Measurements from ENCODE around the gene KIF4A. TPM values are rescaled to one million over a fixed set of nuclear protein-coding genes. Genes with fewer than 3 reads are reported as not detected.
"Not testable (repeated sequence)": the region's sequence is repeated elsewhere in the genome, so short reads cannot be mapped to it uniquely, and the experiment has no call there.

Gene KIF4A, protein sequence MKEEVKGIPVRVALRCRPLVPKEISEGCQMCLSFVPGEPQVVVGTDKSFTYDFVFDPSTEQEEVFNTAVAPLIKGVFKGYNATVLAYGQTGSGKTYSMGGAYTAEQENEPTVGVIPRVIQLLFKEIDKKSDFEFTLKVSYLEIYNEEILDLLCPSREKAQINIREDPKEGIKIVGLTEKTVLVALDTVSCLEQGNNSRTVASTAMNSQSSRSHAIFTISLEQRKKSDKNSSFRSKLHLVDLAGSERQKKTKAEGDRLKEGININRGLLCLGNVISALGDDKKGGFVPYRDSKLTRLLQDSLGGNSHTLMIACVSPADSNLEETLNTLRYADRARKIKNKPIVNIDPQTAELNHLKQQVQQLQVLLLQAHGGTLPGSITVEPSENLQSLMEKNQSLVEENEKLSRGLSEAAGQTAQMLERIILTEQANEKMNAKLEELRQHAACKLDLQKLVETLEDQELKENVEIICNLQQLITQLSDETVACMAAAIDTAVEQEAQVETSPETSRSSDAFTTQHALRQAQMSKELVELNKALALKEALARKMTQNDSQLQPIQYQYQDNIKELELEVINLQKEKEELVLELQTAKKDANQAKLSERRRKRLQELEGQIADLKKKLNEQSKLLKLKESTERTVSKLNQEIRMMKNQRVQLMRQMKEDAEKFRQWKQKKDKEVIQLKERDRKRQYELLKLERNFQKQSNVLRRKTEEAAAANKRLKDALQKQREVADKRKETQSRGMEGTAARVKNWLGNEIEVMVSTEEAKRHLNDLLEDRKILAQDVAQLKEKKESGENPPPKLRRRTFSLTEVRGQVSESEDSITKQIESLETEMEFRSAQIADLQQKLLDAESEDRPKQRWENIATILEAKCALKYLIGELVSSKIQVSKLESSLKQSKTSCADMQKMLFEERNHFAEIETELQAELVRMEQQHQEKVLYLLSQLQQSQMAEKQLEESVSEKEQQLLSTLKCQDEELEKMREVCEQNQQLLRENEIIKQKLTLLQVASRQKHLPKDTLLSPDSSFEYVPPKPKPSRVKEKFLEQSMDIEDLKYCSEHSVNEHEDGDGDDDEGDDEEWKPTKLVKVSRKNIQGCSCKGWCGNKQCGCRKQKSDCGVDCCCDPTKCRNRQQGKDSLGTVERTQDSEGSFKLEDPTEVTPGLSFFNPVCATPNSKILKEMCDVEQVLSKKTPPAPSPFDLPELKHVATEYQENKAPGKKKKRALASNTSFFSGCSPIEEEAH
- total RNA-seq: 18.7 and 19.4 TPM in 2 replicates

DNA sequence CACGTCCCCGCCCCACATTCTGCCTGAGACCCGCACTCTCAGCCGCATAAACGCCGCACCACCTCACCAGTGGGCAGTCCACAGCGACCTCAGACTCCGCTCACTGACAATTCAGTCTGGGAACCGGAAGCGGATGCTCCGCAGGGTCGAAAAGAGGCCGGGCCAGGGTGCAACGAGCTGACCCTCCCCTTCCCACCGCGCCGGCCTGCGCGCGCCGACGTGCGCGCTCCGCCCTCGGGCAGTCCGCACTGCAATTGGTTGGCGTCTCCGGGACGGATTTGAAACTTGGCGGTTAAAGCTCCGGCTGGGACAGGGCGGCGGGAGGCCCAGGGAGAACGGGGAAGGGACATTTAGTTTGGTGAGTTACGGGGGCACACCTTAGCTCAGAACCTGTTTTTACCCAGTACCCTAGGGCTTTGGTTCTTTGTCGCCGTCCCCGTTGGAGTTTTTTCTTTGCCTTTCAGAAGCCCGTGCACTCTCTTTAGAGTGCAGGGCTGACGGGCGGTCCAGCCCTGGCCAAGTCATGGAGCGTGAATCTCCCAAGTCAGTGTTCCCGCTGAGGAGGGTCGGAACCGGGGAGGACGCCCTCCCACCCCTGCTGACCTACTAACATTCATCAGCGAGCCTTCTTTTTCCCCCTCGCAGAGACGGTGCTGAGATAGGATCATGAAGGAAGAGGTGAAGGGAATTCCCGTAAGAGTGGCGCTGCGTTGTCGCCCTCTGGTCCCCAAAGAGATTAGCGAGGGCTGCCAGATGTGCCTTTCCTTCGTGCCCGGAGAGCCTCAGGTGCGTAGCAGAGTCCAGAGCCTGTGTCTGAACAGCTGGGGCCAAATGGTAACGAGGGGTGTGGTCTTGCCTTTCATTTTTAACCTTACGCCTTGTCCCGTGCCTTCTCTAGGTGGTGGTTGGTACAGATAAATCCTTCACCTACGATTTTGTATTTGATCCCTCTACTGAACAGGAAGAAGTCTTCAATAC, at the start of gene KIF4A, which contains the start of gene PDZD11:
KIF4A (plus strand) TSS at position 312 of the 978 bp plus-strand sequence; CDS start at position 667, 355 bp downstream.
PDZD11 (minus strand) TSS at position 135 of the 978 bp plus-strand sequence. CDS start 586 bp downstream, outside the sequence.
- Mint-ChIP-seq H3K4me1 (ENCODE audit: low read depth) (peaks cover 19% of the 10 kb centered on the region), H3K36me3 (ENCODE audit: low read depth) (peaks cover 15% of the 10 kb centered on the region), H3K27me3 (ENCODE audit: insufficient read depth) (no peaks in the 10 kb centered on the region), H3K27ac (peak within 1 kb of the TSS; percentile 72), H3K4me3 (peak within 1 kb of the TSS; percentile 92), H3K9me3 (no peaks in the 10 kb centered on the region)
- intact Hi-C loops (cut with micrococcal nuclease): loop anchor here (1.0 to 5.0 kb wide), 3 partner anchors 47 to 375 kb away; no protein-coding TSS in a partner anchor
- DNase-seq (ENCODE audit: low spot score): peak; percentile 81

- H3K27me3 Mint-ChIP-seq (ENCODE audit: insufficient read depth): no peaks in the 10 kb centered on the region
- no peaks in the 10 kb centered on the region for H3K36me3 Mint-ChIP-seq (ENCODE audit: low read depth)
- intact Hi-C loops (cut with micrococcal nuclease): no loop called here
- H3K4me1 Mint-ChIP-seq (ENCODE audit: low read depth): no peaks in the 10 kb centered on the region
- no peaks in the 10 kb centered on the region for H3K9me3 Mint-ChIP-seq
- no peak overlapping the region for H3K27ac Mint-ChIP-seq
- DNase-seq (ENCODE audit: low spot score): no peak
- H3K4me3 Mint-ChIP-seq: no peak overlapping the region
Measured at GRCh38 chrX:70240751-70241150, 49.2 kb upstream of the KIF4A start.

GRCh38 chrX:70241501-70241900, 48.4 kb upstream of the KIF4A start:
- Mint-ChIP-seq H3K4me3 (no peak overlapping the region), H3K36me3 (ENCODE audit: low read depth) (no peaks in the 10 kb centered on the region), H3K9me3 (no peaks in the 10 kb centered on the region), H3K4me1 (ENCODE audit: low read depth) (no peaks in the 10 kb centered on the region), H3K27me3 (ENCODE audit: insufficient read depth) (no peaks in the 10 kb centered on the region), H3K27ac (no peak overlapping the region)
- DNase-seq (ENCODE audit: low spot score): no peak
- intact Hi-C loops (cut with micrococcal nuclease): no loop called here

- H3K4me1 Mint-ChIP-seq (ENCODE audit: low read depth); H3K36me3 Mint-ChIP-seq (ENCODE audit: low read depth); DNase-seq (ENCODE audit: low spot score); H3K27ac Mint-ChIP-seq; H3K4me3 Mint-ChIP-seq; intact Hi-C loops (cut with micrococcal nuclease); H3K27me3 Mint-ChIP-seq (ENCODE audit: insufficient read depth); H3K9me3 Mint-ChIP-seq: not testable (repeated sequence)
Measured at GRCh38 chrX:70243601-70244000, 46.3 kb upstream of the KIF4A start.

- intact Hi-C loops (cut with micrococcal nuclease): no loop called here
- H3K27me3 Mint-ChIP-seq (ENCODE audit: insufficient read depth): no peaks in the 10 kb centered on the region
- H3K36me3 Mint-ChIP-seq (ENCODE audit: low read depth): no peaks in the 10 kb centered on the region
- H3K9me3 Mint-ChIP-seq: no peaks in the 10 kb centered on the region
- H3K4me3 Mint-ChIP-seq: no peak overlapping the region
- no peak for DNase-seq (ENCODE audit: low spot score)
- H3K27ac Mint-ChIP-seq: no peak overlapping the region
- H3K4me1 Mint-ChIP-seq (ENCODE audit: low read depth): no peaks in the 10 kb centered on the region
Measured at GRCh38 chrX:70244881-70245280, 45.0 kb upstream of the KIF4A start.

DNA sequence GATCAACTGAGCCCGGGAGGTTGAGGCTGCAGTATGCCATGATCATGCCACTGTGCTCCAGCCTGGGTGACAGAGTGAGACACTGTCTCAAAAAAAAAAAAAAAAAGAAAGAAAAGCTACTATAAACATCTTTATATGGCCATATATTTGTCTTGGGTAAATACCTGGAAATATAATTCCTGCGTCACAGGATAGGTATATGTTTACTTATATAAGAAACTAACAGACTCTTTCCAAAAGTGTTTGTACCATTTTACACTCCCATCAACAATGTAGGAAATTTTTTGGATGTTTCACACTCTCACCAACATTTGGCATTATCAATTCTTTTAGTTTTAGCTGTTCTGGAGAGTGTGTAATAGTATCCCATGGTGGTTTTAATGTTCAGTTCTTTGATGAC, 42.7 kb upstream of the KIF4A start:
- Mint-ChIP-seq H3K9me3 (no peaks in the 10 kb centered on the region), H3K4me3 (no peak overlapping the region), H3K36me3 (ENCODE audit: low read depth) (no peaks in the 10 kb centered on the region), H3K27ac (no peak overlapping the region), H3K27me3 (ENCODE audit: insufficient read depth) (no peaks in the 10 kb centered on the region), H3K4me1 (ENCODE audit: low read depth) (no peaks in the 10 kb centered on the region)
- DNase-seq (ENCODE audit: low spot score): no peak
- intact Hi-C loops (cut with micrococcal nuclease): no loop called here

DNA sequence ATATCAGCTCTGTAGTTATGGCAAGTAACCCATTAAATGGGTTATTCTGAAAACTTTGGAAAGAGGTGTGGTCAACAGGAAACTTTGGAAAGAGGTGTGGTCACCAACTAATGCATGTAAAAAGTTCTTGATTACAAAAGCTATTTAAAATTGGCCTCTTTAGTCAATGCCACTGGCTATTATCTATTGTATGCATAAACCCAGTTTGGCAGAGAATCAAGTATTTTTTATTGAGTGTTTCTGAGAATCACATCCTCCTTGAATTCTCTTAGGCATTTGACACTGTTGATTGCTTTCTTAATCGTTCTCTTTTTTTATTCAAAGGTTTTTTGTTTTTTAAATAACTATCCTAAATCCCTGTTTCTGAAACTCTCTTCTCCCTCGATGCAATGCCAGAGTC, 37.4 kb upstream of the KIF4A start:
- Mint-ChIP-seq H3K4me1 (ENCODE audit: low read depth) (peaks cover 13% of the 10 kb centered on the region), H3K9me3 (no peaks in the 10 kb centered on the region), H3K4me3 (no peak overlapping the region), H3K27ac (no peak overlapping the region), H3K27me3 (ENCODE audit: insufficient read depth) (no peaks in the 10 kb centered on the region), H3K36me3 (ENCODE audit: low read depth) (no peaks in the 10 kb centered on the region)
- no peak for DNase-seq (ENCODE audit: low spot score)
- intact Hi-C loops (cut with micrococcal nuclease): no loop called here

DNA sequence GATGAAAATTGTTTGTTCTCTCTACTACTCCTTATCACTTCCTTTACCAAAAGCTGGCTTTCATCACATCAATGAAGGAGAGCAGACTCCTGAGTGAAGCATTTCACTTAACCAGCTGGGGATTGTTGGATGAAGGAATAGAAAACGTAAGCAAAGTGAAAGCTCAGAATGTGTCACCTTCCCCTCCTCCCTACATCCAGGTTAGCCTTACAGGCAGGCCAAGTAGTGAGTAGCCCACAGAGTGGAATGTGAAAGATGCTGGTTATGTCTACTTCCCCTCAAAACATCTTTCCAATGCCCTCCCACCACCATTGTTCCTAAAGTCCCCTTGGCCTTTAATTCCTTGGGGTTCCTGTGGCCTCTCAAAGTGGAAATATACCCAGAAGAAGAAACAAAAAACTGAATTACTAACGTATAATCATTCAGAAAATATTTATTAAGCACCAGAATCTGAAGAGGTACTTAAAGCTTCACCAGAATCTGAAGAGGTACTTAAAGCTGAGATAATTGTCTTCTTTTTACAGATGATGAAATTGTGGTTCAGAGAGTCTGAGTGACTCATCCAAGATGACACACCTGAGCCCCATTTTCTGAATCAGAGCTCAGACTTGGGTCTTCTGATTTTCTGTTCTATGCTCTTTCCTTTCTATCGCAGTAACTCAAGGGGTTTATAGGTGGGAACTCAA, 36.4 kb upstream of the KIF4A start:
- DNase-seq (ENCODE audit: low spot score): no peak
- Mint-ChIP-seq H3K27me3 (ENCODE audit: insufficient read depth) (no peaks in the 10 kb centered on the region), H3K27ac (peak overlapping the region; percentile 24), H3K9me3 (no peaks in the 10 kb centered on the region), H3K4me1 (ENCODE audit: low read depth) (peaks cover 13% of the 10 kb centered on the region), H3K4me3 (no peak overlapping the region), H3K36me3 (ENCODE audit: low read depth) (no peaks in the 10 kb centered on the region)
- intact Hi-C loops (cut with micrococcal nuclease): no loop called here

DNA sequence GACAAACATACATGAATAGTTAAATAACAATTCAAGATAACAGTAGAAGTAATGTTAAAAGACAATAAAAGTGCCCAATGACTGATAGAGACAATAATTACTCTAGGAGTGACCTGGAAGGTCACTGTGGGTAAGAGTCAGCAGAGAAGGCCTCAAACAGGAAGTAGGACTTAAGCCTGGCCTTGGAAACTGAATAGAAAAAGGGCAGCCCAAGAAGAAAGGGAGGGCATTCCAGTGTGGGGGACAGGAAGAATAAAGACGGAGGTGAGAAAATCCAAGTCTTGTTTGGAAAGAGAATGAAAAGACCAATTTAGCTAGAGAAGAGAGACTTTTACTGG, 35.9 kb upstream of the KIF4A start:
- no peak for DNase-seq (ENCODE audit: low spot score)
- intact Hi-C loops (cut with micrococcal nuclease): no loop called here
- H3K27me3 Mint-ChIP-seq (ENCODE audit: insufficient read depth): no peaks in the 10 kb centered on the region
- no peak overlapping the region for H3K27ac Mint-ChIP-seq
- peaks cover 13% of the 10 kb centered on the region for H3K4me1 Mint-ChIP-seq (ENCODE audit: low read depth)
- no peaks in the 10 kb centered on the region for H3K36me3 Mint-ChIP-seq (ENCODE audit: low read depth)
- no peak overlapping the region for H3K4me3 Mint-ChIP-seq
- H3K9me3 Mint-ChIP-seq: no peaks in the 10 kb centered on the region

DNA sequence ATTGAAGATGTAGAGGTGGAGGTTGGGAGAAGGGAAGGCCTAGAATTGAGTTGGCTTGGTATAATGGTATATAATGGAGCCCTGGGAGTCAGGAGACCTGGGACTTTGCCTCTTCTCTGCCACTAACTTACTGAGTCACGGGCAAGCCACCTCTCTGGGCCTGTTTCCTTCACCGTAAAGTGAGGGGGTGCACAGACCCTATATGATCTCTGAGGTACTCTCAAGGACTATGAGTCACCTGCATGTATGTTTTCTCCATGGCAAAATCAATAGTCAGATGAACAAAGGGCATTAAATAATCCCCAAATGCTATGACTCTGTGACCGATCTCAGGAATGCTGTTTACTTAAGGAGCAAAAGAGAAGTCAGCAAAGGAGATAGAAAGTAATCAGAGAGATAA, 35.0 kb upstream of the KIF4A start:
- H3K4me1 Mint-ChIP-seq (ENCODE audit: low read depth): peaks cover 13% of the 10 kb centered on the region
- DNase-seq (ENCODE audit: low spot score): no peak
- H3K36me3 Mint-ChIP-seq (ENCODE audit: low read depth): no peaks in the 10 kb centered on the region
- H3K27ac Mint-ChIP-seq: no peak overlapping the region
- no peaks in the 10 kb centered on the region for H3K27me3 Mint-ChIP-seq (ENCODE audit: insufficient read depth)
- H3K4me3 Mint-ChIP-seq: no peak overlapping the region
- no peaks in the 10 kb centered on the region for H3K9me3 Mint-ChIP-seq
- intact Hi-C loops (cut with micrococcal nuclease): no loop called here

DNA sequence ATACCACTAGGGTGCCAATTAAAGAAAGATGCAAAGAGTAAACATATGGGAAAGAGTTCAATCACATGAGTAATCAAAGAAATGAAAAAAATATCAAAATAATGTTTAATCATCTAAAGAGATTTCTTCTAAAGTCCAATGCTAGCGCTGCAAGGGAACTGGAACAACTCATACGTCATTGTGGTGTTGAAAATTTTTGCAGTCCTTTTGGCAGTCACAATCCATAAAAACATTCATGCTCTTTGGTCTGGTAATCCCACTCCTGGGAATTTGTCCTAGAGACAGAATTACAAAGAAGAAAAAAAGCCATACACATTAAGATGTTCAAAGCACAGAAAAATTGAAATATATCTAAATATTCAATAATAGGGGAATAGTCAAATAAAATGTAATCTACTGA, 34.5 kb upstream of the KIF4A start:
- Mint-ChIP-seq H3K4me3 (no peak overlapping the region), H3K27me3 (ENCODE audit: insufficient read depth) (no peaks in the 10 kb centered on the region), H3K4me1 (ENCODE audit: low read depth) (peaks cover 13% of the 10 kb centered on the region), H3K36me3 (ENCODE audit: low read depth) (no peaks in the 10 kb centered on the region), H3K27ac (no peak overlapping the region), H3K9me3 (no peaks in the 10 kb centered on the region)
- no peak for DNase-seq (ENCODE audit: low spot score)
- intact Hi-C loops (cut with micrococcal nuclease): no loop called here
